Type B pancreatic cell (in vitro differentiated cells): ENCODE results near the gene SND1. TPM values are rescaled to one million over a fixed set of nuclear protein-coding genes. Genes with fewer than 3 reads are reported as not detected.

Source experiments
- DNase-seq: peaks from one replicate; pipeline ENCODE4 v3.0.0; 2021; ENCODE audit warnings: mixed read lengths; ENCODE audit not compliant: unreplicated experiment; ENCODE audit errors: extremely low spot score
- H3K27ac Mint-ChIP-seq: 2 replicates; pipeline ENCODE4 v1.8.0; 2021; ENCODE audit warnings: mild to moderate bottlenecking, mixed read lengths
- H3K27me3 Mint-ChIP-seq: 2 replicates; pipeline ENCODE4 v1.8.0; 2021; ENCODE audit warnings: mixed read lengths
- H3K36me3 Mint-ChIP-seq: 2 replicates; pipeline ENCODE4 v1.8.0; 2021; ENCODE audit warnings: mixed read lengths
- H3K4me1 Mint-ChIP-seq: one replicate; pipeline ENCODE4 v1.8.0; 2021; ENCODE audit warnings: mixed read lengths; ENCODE audit not compliant: unreplicated experiment
- H3K4me3 Mint-ChIP-seq: 2 replicates; pipeline ENCODE4 v1.8.0; 2021; ENCODE audit warnings: mild to moderate bottlenecking, mixed read lengths
- H3K9me3 Mint-ChIP-seq: 2 replicates; pipeline ENCODE4 v1.8.0; 2021; ENCODE audit warnings: mixed read lengths
- CTCF ChIP-seq: fragments of 200-600 bp; sonication (generic); conservative IDR thresholded peaks from 2 replicates; pipeline ENCODE4 v1.5.0; 2021; ENCODE audit warnings: antibody characterized with exemption, mild to moderate bottlenecking
- total RNA-seq: library from RNA; stranded (reverse); gene quantifications from 2 replicates; pipeline ENCODE4 v1.2.1, GENCODE V29; 2021; ENCODE audit warnings: low replicate concordance

SND1 gene
- total RNA-seq, 1 donor from 2014 or later, result 199 TPM

GRCh38 chr7:127768241-127768640 lies 116.2 kb downstream of the SND1 start:
- Mint-ChIP-seq H3K9me3 (peaks cover 4% of the 10 kb centered on the region), H3K27me3 (no peaks in the 10 kb centered on the region), H3K4me1 (peaks cover 23% of the 10 kb centered on the region), H3K27ac (no peak overlapping the region), H3K4me3 (no peak overlapping the region), H3K36me3 (peaks cover 14% of the 10 kb centered on the region)
- no peak for TF ChIP-seq CTCF
- no peak for DNase-seq

- no peak for DNase-seq
- H3K4me1 Mint-ChIP-seq, result peaks cover 23% of the 10 kb centered on the region
- H3K9me3 Mint-ChIP-seq, result peaks cover 4% of the 10 kb centered on the region
- H3K27ac Mint-ChIP-seq, result peak overlapping the region; percentile 17
- peaks cover 14% of the 10 kb centered on the region for H3K36me3 Mint-ChIP-seq
- no peak for TF ChIP-seq CTCF
- H3K27me3 Mint-ChIP-seq, result no peaks in the 10 kb centered on the region
- H3K4me3 Mint-ChIP-seq, result no peak overlapping the region
Observed at GRCh38 chr7:127769137-127769536, 117.1 kb downstream of the SND1 start.

GRCh38 chr7:127769696-127770400 lies 117.9 kb downstream of the SND1 start:
- Mint-ChIP-seq H3K9me3 (peaks cover 4% of the 10 kb centered on the region), H3K4me3 (no peak overlapping the region), H3K27ac (peak overlapping the region; percentile 17), H3K4me1 (peaks cover 18% of the 10 kb centered on the region), H3K36me3 (peaks cover 14% of the 10 kb centered on the region), H3K27me3 (no peaks in the 10 kb centered on the region)
- no peak for TF ChIP-seq CTCF
- no peak for DNase-seq

- no peak for TF ChIP-seq CTCF
- H3K9me3 Mint-ChIP-seq, result peaks cover 4% of the 10 kb centered on the region
- no peaks in the 10 kb centered on the region for H3K27me3 Mint-ChIP-seq
- peaks cover 14% of the 10 kb centered on the region for H3K36me3 Mint-ChIP-seq
- H3K4me3 Mint-ChIP-seq, result no peak overlapping the region
- peaks cover 16% of the 10 kb centered on the region for H3K4me1 Mint-ChIP-seq
- H3K27ac Mint-ChIP-seq, result no peak overlapping the region
- no peak for DNase-seq
Observed at GRCh38 chr7:127770885-127771284, 118.9 kb downstream of the SND1 start.

GRCh38 chr7:127771707-127772106 lies 119.7 kb downstream of the SND1 start:
- TF ChIP-seq CTCF, result no peak
- H3K4me1 Mint-ChIP-seq, result peaks cover 15% of the 10 kb centered on the region

More at GRCh38 chr7:127771707-127772106, 119.7 kb downstream of the SND1 start:
- H3K9me3 Mint-ChIP-seq, result peaks cover 2% of the 10 kb centered on the region
- H3K27ac Mint-ChIP-seq, result no peak overlapping the region
- no peak for DNase-seq
- peaks cover 12% of the 10 kb centered on the region for H3K36me3 Mint-ChIP-seq
- H3K4me3 Mint-ChIP-seq, result no peak overlapping the region
- no peaks in the 10 kb centered on the region for H3K27me3 Mint-ChIP-seq
